ENCODE measurements around the gene RAB9A.
A peak's percentile ranks its signal among the peaks of the same experiment; 100 is the strongest.
"Not testable (repeated sequence)": the region's sequence is repeated elsewhere in the genome, so short reads cannot be mapped to it uniquely, and the experiment has no call there.

The RAB9A gene

GRCh38 chrX:13669755-13670154, 19.2 kb upstream of the RAB9A start:
- DNase-seq (ENCODE audit: low read depth), result not testable (repeated sequence)

DNA sequence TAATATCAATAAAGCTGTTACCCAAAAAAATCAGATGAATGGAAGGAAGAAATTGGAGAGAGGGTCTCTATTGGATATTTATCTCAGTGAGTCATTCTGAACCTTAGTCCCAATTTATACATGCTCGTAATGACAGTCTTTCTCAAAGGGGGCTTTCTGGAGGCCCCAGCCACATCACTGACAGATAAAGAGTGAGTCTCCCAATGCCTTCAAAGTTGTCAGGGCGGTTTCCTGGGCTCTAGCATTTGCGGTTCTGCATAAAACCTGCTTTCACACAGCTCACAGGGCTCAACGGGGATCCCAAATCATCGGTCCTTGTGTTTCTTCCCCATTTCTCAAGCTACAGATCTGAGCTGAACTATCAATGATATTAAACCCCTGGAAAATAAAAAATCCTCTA, 18.7 kb upstream of the RAB9A start:
- DNase-seq (ENCODE audit: low read depth), result no peak

GRCh38 chrX:13673016-13673415, 15.9 kb upstream of the RAB9A start:
- DNase-seq (ENCODE audit: low read depth), result no peak

- DNase-seq (ENCODE audit: low read depth), result no peak
Measured at GRCh38 chrX:13676885-13677284, 12.0 kb upstream of the RAB9A start.

GRCh38 chrX:13679700-13680099, 9.2 kb upstream of the RAB9A start:
- DNase-seq (ENCODE audit: low read depth), result not testable (repeated sequence)

DNA sequence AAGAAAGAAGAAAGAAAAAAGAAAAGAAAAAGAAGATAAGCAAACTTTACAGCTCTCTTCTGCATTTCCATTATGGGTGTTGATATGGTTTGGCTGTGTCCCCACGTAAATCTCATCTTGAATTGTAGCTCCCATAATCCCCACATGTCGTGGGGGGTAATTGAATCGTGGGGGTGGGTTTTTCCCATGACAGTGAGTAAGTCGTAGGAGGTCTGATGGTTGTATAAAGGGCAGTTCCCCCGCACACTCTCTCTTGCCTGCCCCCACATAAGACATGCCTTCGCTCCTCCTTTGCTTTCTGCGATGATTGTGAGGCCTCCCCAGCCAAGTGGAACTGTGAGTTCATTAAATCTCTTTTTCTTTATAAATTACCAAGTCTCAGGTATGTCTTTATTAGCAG, 7.3 kb upstream of the RAB9A start:
- DNase-seq (ENCODE audit: low read depth), result no peak

GRCh38 chrX:13684361-13684760, 4.6 kb upstream of the RAB9A start:
- DNase-seq (ENCODE audit: low read depth), result no peak

GRCh38 chrX:13685126-13685763, 3.7 kb upstream of the RAB9A start:
- DNase-seq (ENCODE audit: low read depth), result no peak

- DNase-seq (ENCODE audit: low read depth), result no peak
Measured at GRCh38 chrX:13687203-13687602, 1.7 kb upstream of the RAB9A start.

GRCh38 chrX:13688384-13688957, 457 bp upstream of the RAB9A start:
- no peak for DNase-seq (ENCODE audit: low read depth)

DNA sequence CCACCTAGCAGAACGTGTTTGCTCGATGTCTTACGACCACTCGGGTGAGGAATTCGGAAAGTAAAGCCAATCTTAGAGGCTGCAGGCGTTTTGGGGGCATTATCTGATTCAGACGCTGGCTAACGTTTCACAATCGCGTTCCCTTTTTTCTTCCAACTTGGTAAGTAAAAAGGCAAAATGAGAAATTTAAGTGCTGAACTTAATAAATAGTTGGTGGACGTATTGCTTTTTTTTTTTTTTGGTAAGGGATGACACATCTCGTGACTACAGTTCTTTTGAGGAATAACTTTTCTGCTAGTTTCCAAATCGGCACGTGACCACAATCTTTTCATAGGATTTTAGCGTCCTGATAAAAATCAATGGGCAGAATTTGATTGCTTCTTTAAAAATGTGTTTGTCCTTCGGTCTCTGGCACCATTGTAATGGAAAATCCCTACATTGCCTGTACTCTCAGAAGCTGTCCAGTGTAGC, 848 bp downstream of the RAB9A start:
- DNase-seq (ENCODE audit: low read depth), result peak; percentile 19

- DNase-seq (ENCODE audit: low read depth), result no peak
Measured at GRCh38 chrX:13690836-13691235, 1.9 kb downstream of the RAB9A start.

DNA sequence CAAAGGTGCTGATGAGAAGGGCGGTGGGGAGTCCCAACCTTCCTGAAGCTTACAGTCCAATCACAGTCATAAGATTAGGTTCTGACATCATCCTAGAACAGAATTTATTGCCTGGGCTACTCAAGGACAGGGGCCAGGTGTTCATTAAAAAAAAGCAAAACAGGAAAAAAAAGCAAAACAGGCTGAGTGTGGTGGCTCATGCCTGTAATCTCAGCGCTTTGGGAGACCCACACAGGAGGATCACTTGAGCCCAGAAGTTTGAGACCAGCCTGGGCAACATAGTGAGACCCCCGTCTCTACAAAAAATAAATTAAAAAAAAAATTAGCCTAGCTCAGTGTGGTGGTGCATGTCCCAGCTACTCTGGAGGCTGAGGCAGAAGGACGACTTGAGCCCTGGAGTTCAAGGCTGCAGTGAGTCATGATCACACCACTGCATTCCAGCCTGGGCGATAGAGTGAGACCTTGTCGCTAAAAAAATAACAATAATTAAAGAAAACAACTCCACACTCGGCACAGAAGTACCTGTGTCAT, 3.0 kb downstream of the RAB9A start:
- no peak for DNase-seq (ENCODE audit: low read depth)

GRCh38 chrX:13692771-13693231, 3.9 kb downstream of the RAB9A start:
- DNase-seq (ENCODE audit: low read depth), result no peak

DNA sequence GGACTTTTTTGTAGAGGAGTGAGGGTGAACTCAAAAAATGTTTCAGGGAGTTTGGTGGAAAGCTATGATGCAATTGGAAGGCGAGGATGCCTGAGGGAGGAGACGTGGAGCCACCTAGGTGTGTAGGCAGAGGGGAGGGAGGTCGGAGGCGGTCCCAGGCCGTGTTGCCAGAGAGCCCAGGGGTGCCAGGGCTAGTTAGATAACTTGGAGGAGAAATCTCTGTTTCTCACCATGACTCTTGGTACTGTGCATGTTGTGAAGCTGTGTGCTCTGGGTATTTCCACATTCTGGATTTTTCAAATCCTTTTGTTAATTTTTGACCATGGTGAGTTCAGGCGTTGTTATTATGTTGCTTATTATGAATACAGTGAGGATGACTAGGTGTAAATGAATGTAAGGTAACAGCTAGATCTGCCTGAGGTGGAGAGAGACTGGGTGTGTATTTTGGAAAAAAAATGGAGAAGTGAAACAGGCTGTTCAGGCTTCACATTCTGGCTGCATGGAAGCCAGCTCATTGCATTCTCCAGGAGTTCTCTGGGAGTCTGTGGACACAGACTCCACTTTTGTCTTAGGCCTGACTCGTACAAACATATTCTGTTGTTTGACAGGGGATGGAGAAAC, 4.5 kb downstream of the RAB9A start:
- no peak for DNase-seq (ENCODE audit: low read depth)

- no peak for DNase-seq (ENCODE audit: low read depth)
Measured at GRCh38 chrX:13694359-13694758, 5.4 kb downstream of the RAB9A start.

DNA sequence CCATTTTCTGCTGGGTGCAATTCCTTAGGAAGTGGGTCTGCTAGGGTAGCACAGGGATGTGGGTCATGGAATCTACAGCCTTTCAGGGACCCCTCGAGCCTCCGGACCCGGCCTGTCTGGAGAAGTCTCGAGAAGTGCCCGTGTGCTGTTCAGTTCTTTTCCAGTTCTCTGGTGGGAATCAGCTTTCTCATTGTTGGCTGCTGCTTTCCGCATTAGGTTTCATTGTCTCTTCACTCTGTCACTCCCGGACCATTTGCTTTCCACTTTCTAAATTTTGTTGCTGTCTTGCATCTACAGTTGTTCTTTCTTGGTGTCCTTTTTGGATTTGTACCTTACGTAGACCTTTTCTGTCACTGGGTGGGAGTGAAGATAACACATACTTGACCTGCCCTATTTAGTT, 6.1 kb downstream of the RAB9A start:
- DNase-seq (ENCODE audit: low read depth), result no peak

GRCh38 chrX:13695601-13696115, 6.7 kb downstream of the RAB9A start:
- DNase-seq (ENCODE audit: low read depth), result no peak

DNA sequence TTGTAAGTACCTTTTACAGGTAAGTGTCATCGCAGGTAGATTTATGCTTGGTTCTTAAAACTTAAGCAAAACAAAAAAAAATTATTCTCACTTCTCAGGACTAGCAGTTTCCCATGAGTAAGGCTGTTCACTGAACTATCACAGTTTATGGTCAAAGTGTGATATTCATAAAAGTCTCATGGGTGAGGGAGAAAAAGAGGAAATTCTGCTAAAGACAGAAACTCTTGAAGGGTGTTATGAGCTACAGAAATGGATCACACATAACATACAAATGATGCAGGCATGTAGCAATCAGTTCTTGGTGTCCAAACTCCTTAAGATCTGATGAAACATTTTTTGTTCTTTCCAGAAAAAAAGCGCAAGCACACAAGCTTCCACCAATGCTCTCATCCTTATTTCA, 8.5 kb downstream of the RAB9A start:
- no peak for DNase-seq (ENCODE audit: low read depth)

DNA sequence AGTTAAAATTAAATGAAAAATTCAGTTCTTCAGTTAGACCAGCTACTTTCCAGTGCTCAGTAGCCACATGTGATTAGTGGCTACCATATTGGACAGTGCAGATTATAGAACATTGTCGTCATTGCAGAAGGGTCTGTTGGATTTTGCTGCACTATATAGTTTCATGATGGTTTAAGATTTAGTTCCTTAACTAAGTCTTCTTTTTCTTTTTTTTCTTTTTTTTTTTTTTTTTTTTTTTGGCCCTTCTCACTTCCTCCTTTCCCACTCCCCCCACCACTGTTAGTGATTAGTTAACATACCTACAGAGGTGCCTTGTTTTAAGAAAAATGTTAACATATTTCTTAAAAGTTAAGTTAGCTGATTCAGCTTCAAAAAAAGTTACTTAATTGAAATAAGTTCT, 9.0 kb downstream of the RAB9A start:
- DNase-seq (ENCODE audit: low read depth), result no peak

- no peak for DNase-seq (ENCODE audit: low read depth)
Measured at GRCh38 chrX:13698432-13698831, 9.5 kb downstream of the RAB9A start.

DNA sequence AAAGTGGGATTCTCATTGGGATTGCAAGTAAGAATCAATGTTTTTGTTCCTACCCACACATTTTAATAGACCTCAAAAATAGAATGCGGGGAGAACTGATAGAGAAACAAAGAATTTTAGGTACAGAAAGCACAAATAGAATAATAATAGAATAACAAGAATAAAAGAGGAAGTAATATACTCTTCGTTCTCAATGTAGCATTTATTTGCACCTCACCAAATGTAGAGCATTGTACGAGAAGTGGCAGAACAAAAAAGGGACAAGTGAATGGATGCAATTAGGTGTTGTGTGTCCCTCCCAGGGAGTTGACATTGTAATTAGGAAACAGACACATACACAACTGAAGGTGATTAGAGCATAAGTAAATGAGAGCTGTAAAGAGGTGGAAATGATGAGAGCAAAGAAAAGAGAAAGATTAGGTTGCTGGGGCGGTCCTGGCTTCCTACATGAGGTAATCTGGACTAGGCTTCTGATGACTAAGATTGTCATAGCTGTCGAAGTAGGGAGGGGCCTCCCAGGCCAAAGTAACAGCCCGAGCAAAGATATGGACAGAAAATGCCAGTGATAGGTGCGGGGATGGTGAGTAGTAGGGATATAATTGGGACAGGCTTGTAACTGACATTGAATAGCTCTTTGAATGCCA, 10.4 kb downstream of the RAB9A start:
- DNase-seq (ENCODE audit: low read depth), result no peak

DNA sequence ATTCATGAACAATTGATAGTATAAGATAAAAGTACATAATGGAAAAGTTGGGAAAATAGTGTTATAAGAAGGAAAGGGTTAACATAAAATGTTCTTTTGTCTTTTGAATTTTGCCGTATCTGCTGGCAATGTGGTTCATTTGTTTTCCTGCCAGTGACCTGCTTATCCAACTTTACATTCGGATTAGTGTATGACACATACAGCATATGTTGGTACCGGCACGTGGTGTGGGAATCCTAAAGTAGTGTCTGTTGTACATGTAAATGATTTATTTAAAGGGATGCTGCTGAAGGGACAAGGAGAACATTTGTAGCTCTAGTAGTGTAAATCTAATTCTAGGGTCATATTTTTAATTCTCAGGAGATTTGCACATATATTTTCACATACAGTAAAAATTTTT, 11.5 kb downstream of the RAB9A start:
- no peak for DNase-seq (ENCODE audit: low read depth)
